Thoracic aorta (tissue), 2 donors: ENCODE data around the gene IQSEC1. TPM values are rescaled to one million over a fixed set of nuclear protein-coding genes. Genes with fewer than 3 reads are reported as not detected.

Source experiments
- ATAC-seq: fragments of 150-250 bp; one replicate; pipeline ENCODE4 v1.8.0; 2017; ENCODE audit warnings: low read depth; ENCODE audit not compliant: insufficient number of reproducible peaks, low FRiP score
- DNase-seq: peaks from one replicate; pipeline ENCODE4 v3.0.0-alpha.2; 2020; ENCODE audit warnings: low spot score
- H3K27ac ChIP-seq, 2 donors: fragments of 200-600 bp; sonication (generic); 1 replicate in 1 of 2; 2 replicates in 1 of 2; pipeline ENCODE4 v1.5.1; 2016; ENCODE audit warnings: mild to moderate bottlenecking in 2 of 2, moderate library complexity in 2 of 2
- H3K27me3 ChIP-seq: fragments of 200-600 bp; sonication (generic); replicated peaks from 2 replicates; pipeline ENCODE4 v1.6.0; 2016; ENCODE audit warnings: mild to moderate bottlenecking; ENCODE audit not compliant: insufficient read depth
- H3K36me3 ChIP-seq: fragments of 200-600 bp; sonication (generic); one replicate; pipeline ENCODE4 v1.5.1; 2016
- H3K4me1 ChIP-seq, 2 donors: fragments of 200-600 bp; sonication (generic); 1 replicate in 1 of 2; 2 replicates in 1 of 2; pipeline versions ENCODE4 v1.5.1 to v1.6.0; 2016; ENCODE audit warnings: low read depth in 2 of 2, mild to moderate bottlenecking in 1 of 2; ENCODE audit not compliant: control insufficient read depth in 1 of 2
- H3K4me3 ChIP-seq: fragments of 200-600 bp; sonication (generic); 2 replicates; pipeline ENCODE4 v1.5.1; 2016; ENCODE audit warnings: mild to moderate bottlenecking
- H3K9me3 ChIP-seq: fragments of 200-600 bp; sonication (generic); 2 replicates; pipeline ENCODE4 v1.5.1; 2016
- total RNA-seq, 2 donors: library from RNA; depleted of rRNA; stranded (reverse); fragments of >200 nt; gene quantifications; one replicate each; pipeline versions ENCODE4 v1.1.0 to v1.2.3, GENCODE V29; 2016
- TF ChIP-seq, protein P1 (sequence below): fragments of 200-600 bp; sonication (generic); IDR thresholded peaks from one replicate; pipeline ENCODE4 v1.5.1; 2019; ENCODE audit warnings: antibody characterized with exemption

The IQSEC1 gene
- total RNA-seq, 2 donors from 2014 or later, result 93.6 to 121 TPM

DNA sequence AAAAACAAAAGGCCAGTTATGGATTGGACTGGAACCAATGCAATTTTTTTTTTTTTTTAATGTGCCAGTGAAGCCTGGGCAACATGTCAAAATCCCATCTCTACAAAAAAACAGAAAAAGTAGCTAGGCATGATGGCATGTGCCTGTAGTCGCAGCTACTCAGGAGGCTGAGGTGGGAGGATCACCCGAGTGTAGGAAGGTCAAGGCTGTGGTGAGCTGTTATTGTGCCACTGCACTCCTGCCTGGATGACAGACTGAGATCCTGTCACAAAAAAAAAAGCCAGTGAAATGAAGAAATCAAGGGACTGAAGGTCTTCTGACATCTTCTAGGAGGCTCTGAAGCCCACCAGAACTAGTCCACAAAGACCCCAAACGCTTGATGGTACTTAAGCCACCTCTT lies 101.2 kb downstream of the IQSEC1 start:
- ATAC-seq, result no peak

DNA sequence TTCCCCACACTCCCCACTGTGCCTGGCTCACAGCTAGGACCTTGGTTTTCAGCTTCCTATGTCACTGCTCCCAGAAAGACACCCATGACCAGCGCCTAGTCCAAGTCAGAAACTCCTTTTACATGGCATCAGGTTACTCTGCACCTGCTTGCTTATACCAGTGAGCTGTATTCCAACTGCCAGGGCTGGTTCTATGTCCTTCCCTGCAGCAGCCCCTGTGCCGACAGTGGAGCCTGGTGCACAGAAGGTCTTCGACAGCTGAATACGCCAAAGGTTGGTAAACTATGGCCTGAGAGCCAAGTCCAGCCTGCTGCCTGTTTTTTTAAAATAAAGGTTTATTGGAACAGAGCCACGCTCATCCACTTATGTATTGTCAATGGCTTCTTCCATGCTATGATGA lies 102.5 kb downstream of the IQSEC1 start:
- TF ChIP-seq, protein P1, sequence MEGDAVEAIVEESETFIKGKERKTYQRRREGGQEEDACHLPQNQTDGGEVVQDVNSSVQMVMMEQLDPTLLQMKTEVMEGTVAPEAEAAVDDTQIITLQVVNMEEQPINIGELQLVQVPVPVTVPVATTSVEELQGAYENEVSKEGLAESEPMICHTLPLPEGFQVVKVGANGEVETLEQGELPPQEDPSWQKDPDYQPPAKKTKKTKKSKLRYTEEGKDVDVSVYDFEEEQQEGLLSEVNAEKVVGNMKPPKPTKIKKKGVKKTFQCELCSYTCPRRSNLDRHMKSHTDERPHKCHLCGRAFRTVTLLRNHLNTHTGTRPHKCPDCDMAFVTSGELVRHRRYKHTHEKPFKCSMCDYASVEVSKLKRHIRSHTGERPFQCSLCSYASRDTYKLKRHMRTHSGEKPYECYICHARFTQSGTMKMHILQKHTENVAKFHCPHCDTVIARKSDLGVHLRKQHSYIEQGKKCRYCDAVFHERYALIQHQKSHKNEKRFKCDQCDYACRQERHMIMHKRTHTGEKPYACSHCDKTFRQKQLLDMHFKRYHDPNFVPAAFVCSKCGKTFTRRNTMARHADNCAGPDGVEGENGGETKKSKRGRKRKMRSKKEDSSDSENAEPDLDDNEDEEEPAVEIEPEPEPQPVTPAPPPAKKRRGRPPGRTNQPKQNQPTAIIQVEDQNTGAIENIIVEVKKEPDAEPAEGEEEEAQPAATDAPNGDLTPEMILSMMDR, result no peak
- ATAC-seq (no peak), DNase-seq (no peak)
- no peaks in the 10 kb centered on the region for H3K27me3 ChIP-seq
- H3K4me3 ChIP-seq, result no peak overlapping the region
- no peaks in the 10 kb centered on the region for H3K9me3 ChIP-seq
- H3K4me1 ChIP-seq, result peaks cover 19 to 39% of the 10 kb centered on the region in 2 donors
- H3K27ac ChIP-seq, result no peak overlapping the region
- no peaks in the 10 kb centered on the region for H3K36me3 ChIP-seq

More for the DNA sequence above, 101.2 kb downstream of the IQSEC1 start:
- Histone ChIP-seq H3K27me3 (no peaks in the 10 kb centered on the region), H3K36me3 (no peaks in the 10 kb centered on the region), H3K27ac (no peak overlapping the region), H3K4me1 (peaks cover 11 to 29% of the 10 kb centered on the region in 2 donors), H3K9me3 (no peaks in the 10 kb centered on the region), H3K4me3 (no peak overlapping the region)
- TF ChIP-seq, protein P1, result no peak
- no peak for DNase-seq

DNA sequence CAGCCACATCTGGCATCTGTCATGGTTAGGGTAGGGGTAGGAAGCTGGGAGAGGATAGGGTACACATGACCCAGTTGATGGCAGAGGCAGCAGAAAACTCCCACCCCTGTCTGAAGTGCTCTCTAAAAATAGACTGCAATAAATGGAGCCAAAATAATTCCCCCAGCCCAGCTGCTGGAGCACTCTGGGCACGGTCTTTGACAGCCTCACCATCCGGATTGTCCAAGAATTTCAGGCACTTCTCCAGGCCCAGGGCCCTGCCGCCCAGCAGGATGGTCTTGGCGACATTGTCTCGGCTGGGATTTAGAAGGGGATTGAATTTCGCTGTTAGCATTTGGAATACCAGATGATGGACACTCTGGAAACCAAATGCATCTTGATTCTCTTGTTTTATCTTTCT lies 103.7 kb downstream of the IQSEC1 start:
- H3K9me3 ChIP-seq, result no peaks in the 10 kb centered on the region
- H3K4me1 ChIP-seq, result peaks cover 27 to 51% of the 10 kb centered on the region in 2 donors
- DNase-seq, result no peak
- H3K27ac ChIP-seq, result peak overlapping the region; percentile 27 to 56
- no peaks in the 10 kb centered on the region for H3K27me3 ChIP-seq
- no peaks in the 10 kb centered on the region for H3K36me3 ChIP-seq
- TF ChIP-seq, protein P1, result no peak
- no peak overlapping the region for H3K4me3 ChIP-seq
- ATAC-seq, result no peak

DNA sequence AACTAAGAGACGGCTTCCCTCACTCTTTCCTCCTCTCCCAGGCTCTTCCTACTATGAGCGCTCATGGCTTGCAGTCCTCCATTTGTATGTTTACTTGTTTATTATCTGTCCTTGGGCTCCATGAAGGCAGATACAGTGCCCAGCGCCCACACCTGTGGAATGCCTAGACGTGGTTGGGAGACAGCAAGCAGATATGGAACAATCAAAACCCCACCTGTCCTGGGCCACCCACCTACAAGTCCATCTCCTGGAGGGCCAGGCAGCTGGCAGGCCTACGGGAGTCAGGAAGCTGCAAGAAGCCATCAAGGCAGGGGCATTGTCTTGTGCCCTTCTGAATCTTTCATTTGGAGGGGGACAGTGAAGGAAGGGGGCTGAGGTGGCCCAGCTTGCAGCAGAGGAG lies 104.7 kb downstream of the IQSEC1 start:
- peaks cover 35 to 60% of the 10 kb centered on the region in 2 donors for H3K4me1 ChIP-seq
- no peaks in the 10 kb centered on the region for H3K27me3 ChIP-seq
- no peaks in the 10 kb centered on the region for H3K36me3 ChIP-seq
- H3K4me3 ChIP-seq, result no peak overlapping the region
- TF ChIP-seq, protein P1, result no peak
- no peaks in the 10 kb centered on the region for H3K9me3 ChIP-seq
- no peak for ATAC-seq
- H3K27ac ChIP-seq, result peak overlapping the region; percentile 56 to 59
- DNase-seq, result no peak

DNA sequence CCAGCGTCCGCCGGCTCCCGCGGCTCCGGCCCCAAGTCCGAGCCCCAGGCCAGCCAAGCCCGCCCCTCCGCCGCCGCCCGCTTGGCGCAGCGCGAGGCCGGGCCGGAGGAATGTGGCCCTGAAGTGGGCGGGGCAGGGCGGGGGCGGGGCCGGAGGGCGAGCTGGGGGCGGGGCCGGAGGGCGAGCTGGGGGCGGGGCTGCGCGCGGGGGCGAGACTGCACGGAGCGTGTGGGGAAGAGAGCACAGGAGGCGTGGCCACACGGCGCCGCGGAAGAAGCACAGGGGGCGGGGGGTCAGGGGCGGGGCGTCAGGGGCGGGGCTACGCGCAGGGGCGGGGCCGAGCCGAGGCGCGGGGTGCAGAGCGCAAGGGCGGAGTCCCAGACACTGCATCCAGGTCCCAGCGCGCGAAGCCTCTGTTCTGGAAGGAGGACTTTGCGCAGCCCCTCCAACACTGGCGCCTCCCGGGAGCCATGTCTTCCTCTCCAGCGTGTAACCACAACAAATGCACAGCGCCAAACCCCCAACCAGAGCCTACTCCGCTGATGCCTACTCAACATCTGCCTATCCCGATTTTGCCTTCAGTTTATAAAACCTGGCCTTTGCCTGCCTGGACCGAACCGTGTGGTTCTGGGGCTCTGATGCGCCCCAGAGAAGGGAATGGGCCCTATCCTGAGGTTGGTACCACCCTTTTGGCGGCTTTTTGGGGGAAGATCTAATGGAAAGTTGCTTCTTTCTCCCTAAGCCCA lies 105.5 kb downstream of the IQSEC1 start:
- peaks cover 41 to 68% of the 10 kb centered on the region in 2 donors for H3K4me1 ChIP-seq
- peak overlapping the region; percentile 77 to 81 for H3K27ac ChIP-seq
- H3K27me3 ChIP-seq, result no peaks in the 10 kb centered on the region
- H3K9me3 ChIP-seq, result no peaks in the 10 kb centered on the region
- DNase-seq, result peak; percentile 69
- H3K4me3 ChIP-seq, result peak overlapping the region; percentile 82
- ATAC-seq, result peak; percentile 46
- TF ChIP-seq, protein P1, result no peak
- no peaks in the 10 kb centered on the region for H3K36me3 ChIP-seq
